Common myeloid progenitor, CD34-positive (primary cell): ENCODE measurements around the gene UNK.

Experiments
- CTCF ChIA-PET: fragments of 350-600 bp; sonication (Branson Sonifier 250); formaldehyde crosslinking; loops from one replicate; lab custom pipeline; 2021; ENCODE audit warnings: antibody characterized with exemption; lab: Charles Lee
- POLR2A ChIA-PET: fragments of 350-600 bp; sonication (Branson Sonifier 250); formaldehyde crosslinking; loops from one replicate; lab custom pipeline; 2021; ENCODE audit warnings: antibody characterized with exemption; lab: Charles Lee
- DNase-seq, 3 donors: peaks; one replicate each; pipeline versions ENCODE4 v3.0.0 to v3.0.0-alpha.2; 2013
- H3K27ac ChIP-seq, 2 experiments: 1 replicate in 1 of 2; 2 replicates in 1 of 2; pipeline ENCODE4 v1.7.0; 2013; ENCODE audit warnings: inconsistent platforms in 2 of 2, low read length in 2 of 2, mild to moderate bottlenecking in 2 of 2, low read depth in 1 of 2, moderate library complexity in 1 of 2; ENCODE audit not compliant: severe bottlenecking in 2 of 2, insufficient read depth in 1 of 2, poor library complexity in 1 of 2
- H3K27me3 ChIP-seq, 5 experiments: replicated peaks in 2 of 5; 1 replicate in 3 of 5; 2 replicates in 2 of 5; pipeline versions ENCODE4 v1.6.1 to v1.7.0; 2013; ENCODE audit warnings: low read length in 4 of 5, mild to moderate bottlenecking in 2 of 5, moderate library complexity in 2 of 5, inconsistent platforms in 1 of 5; ENCODE audit not compliant: insufficient read depth in 5 of 5, control insufficient read depth in 4 of 5
- H3K36me3 ChIP-seq, 4 experiments: 1 replicate in 2 of 4; 2 replicates in 2 of 4; pipeline versions ENCODE4 v1.6.1 to v1.7.0; 2013; ENCODE audit warnings: low read length in 3 of 4, control low read depth in 1 of 4, mild to moderate bottlenecking in 1 of 4; ENCODE audit not compliant: control insufficient read depth in 4 of 4, insufficient read depth in 4 of 4
- H3K4me1 ChIP-seq, 4 experiments: 1 replicate in 3 of 4; 2 replicates in 1 of 4; pipeline versions ENCODE4 v1.6.1 to v1.7.1; 2013; ENCODE audit warnings: low read length in 3 of 4, mild to moderate bottlenecking in 3 of 4, control low read depth in 1 of 4, inconsistent platforms in 1 of 4, moderate library complexity in 1 of 4; ENCODE audit not compliant: control insufficient read depth in 4 of 4, insufficient read depth in 4 of 4; ENCODE audit errors: control extremely low read depth in 1 of 4
- H3K4me3 ChIP-seq, 7 experiments: 1 replicate in 4 of 7; 2 replicates in 3 of 7; pipeline versions ENCODE4 v1.5.1 to v1.7.0; 2013; ENCODE audit warnings: mild to moderate bottlenecking in 7 of 7, low read length in 6 of 7, moderate library complexity in 6 of 7, inconsistent platforms in 2 of 7, low read depth in 2 of 7, control low read depth in 1 of 7; ENCODE audit not compliant: insufficient read depth in 4 of 7, control insufficient read depth in 1 of 7; ENCODE audit errors: extremely low read depth in 1 of 7
- H3K9me3 ChIP-seq, 5 experiments: 1 replicate in 4 of 5; 2 replicates in 1 of 5; pipeline versions ENCODE4 v1.6.1 to v1.7.1; 2013; ENCODE audit warnings: low read length in 4 of 5, mild to moderate bottlenecking in 2 of 5, inconsistent platforms in 1 of 5, low read depth in 1 of 5, moderate library complexity in 1 of 5; ENCODE audit not compliant: control insufficient read depth in 4 of 5, insufficient read depth in 2 of 5; ENCODE audit errors: control extremely low read depth in 1 of 5
- WGBS: methylation state at CpG from one replicate; pipeline ENCODE4 v1.1.5; 2013; ENCODE audit not compliant: insufficient coverage; 5-methylcytosine and 5-hydroxymethylcytosine counted together

The UNK gene

DNA sequence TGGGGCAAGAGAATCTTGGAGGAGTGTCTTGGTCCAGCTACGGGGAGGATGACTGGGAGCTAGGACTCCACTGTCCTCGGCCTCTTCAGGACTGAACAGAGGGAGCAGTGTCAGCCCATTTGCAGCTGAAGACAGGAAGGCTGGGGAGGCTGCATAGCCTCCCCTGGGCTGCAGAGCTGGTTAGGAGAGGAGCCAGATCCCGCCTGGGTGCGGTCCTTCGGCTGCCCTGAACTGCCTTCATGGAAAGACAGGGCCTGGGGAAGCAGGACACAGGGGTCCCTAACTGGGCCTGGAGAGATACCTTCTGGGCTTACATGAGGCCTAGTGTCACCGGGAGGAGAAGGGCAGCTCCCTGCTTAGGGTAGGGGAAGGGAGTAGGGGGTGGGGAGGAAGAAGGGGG is 33.0 kb downstream of the UNK start:
- POLR2A ChIA-PET: interaction anchor here (1.0 kb wide), 1 partner anchor 32 kb away, joined by 3 read pairs; no protein-coding TSS in a partner anchor
- peaks cover 0 to 16% (median 12%) of the 10 kb centered on the region in 4 experiments for H3K4me1 ChIP-seq

GRCh38 chr17:75818326-75818885 is 33.8 kb downstream of the UNK start:
- no peak for DNase-seq
- peaks cover 20 to 95% (median 77%) of the 10 kb centered on the region in 4 experiments for H3K36me3 ChIP-seq
- ChIA-PET POLR2A (no interaction called here), CTCF (interaction anchor here (1.5 to 3.3 kb wide), 3 partner anchors 11 to 55 kb away, joined by 4 to 12 read pairs (median 6); partner anchors contain the start of gene GALK1)
- H3K27me3 ChIP-seq: no peaks in the 10 kb centered on the region
- 98% methylated on average over 16 of the region's 16 CpGs for WGBS
- no peaks in the 10 kb centered on the region for H3K9me3 ChIP-seq
- H3K4me3 ChIP-seq: no peak overlapping the region
- H3K27ac ChIP-seq: no peak overlapping the region
- peaks cover 0 to 16% (median 12%) of the 10 kb centered on the region in 4 experiments for H3K4me1 ChIP-seq

More for the DNA sequence above, 33.0 kb downstream of the UNK start:
- no peaks in the 10 kb centered on the region for H3K9me3 ChIP-seq
- CTCF ChIA-PET: interaction anchor here (0.8 to 3.3 kb wide), 6 partner anchors 9 to 54 kb away, joined by 3 to 12 read pairs (median 4); partner anchors contain the start of gene GALK1
- no peak overlapping the region for H3K27ac ChIP-seq
- no peaks in the 10 kb centered on the region for H3K27me3 ChIP-seq
- WGBS: 96% methylated on average over 5 of the region's 6 CpGs
- H3K4me3 ChIP-seq: no peak overlapping the region
- peaks cover 25 to 95% (median 78%) of the 10 kb centered on the region in 4 experiments for H3K36me3 ChIP-seq
- no peak for DNase-seq

DNA sequence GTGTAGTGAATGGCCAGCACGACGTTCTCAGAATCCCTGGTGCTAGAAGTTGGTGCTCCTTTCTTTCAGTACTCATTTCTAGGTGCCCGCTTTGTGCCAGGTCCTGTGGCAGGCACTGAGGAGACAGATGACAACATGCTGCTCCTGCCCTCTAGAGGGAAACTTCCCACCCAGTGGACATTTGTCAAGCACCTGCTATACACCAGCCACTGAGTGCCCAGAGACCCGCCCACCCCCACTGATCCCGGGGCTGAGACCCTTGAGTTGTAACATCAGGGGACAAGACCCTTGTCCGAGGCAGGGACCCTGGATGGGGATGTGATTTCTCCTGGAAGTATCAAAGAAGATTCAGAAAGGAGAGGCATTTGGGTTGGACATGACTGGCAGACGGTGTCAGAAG is 34.5 kb downstream of the UNK start:
- 98% methylated on average over 7 of the region's 7 CpGs for WGBS
- Histone ChIP-seq H3K4me1 (peaks cover 0 to 18% (median 12%) of the 10 kb centered on the region in 4 experiments), H3K27me3 (no peaks in the 10 kb centered on the region), H3K27ac (no peak overlapping the region), H3K4me3 (no peak overlapping the region), H3K9me3 (no peaks in the 10 kb centered on the region), H3K36me3 (peaks cover 17 to 96% (median 75%) of the 10 kb centered on the region in 4 experiments)
- POLR2A ChIA-PET: no interaction called here
- DNase-seq: no peak
- CTCF ChIA-PET: interaction anchor here (1.9 to 3.3 kb wide), 2 partner anchors 10 to 55 kb away, joined by 6 to 12 read pairs; partner anchors contain the start of gene GALK1

DNA sequence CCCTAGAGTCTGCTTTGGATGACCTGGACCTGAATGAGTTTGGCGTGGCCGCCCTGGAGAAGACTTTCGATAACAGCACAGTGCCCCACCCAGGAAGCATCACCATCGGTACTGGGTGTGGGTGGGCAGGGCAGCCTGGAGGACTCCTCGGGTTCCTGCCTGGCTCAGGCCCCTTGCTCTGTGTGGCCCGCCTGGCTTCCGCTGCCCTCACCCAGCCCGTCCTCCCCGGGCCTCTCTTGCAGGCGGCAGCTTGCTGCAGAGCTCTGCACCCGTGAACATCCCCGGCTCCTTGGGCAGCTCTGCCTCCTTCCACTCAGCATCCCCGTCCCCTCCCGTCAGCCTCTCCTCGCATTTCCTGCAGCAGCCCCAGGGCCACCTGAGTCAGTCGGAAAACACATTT is 35.1 kb downstream of the UNK start:
- Histone ChIP-seq H3K9me3 (no peaks in the 10 kb centered on the region), H3K27ac (no peak overlapping the region), H3K4me1 (peaks cover 0 to 18% (median 13%) of the 10 kb centered on the region in 4 experiments), H3K27me3 (no peaks in the 10 kb centered on the region), H3K4me3 (no peak overlapping the region), H3K36me3 (peaks cover 13 to 96% (median 74%) of the 10 kb centered on the region in 4 experiments)
- ChIA-PET CTCF (interaction anchor here (1.9 to 3.3 kb wide), 2 partner anchors 10 to 56 kb away, joined by 6 to 12 read pairs; partner anchors contain the start of gene GALK1), POLR2A (no interaction called here)
- DNase-seq: no peak
- 93% methylated on average over 15 of the region's 16 CpGs for WGBS

GRCh38 chr17:75820094-75821080 is 35.8 kb downstream of the UNK start:
- 90% methylated on average over 20 of the region's 21 CpGs for WGBS
- DNase-seq: no peak
- H3K36me3 ChIP-seq: peaks cover 9 to 91% (median 71%) of the 10 kb centered on the region in 4 experiments
- H3K27me3 ChIP-seq: no peaks in the 10 kb centered on the region
- ChIA-PET CTCF (interaction anchor here (0.6 to 3.3 kb wide), 8 partner anchors 9 to 57 kb away, joined by 3 to 12 read pairs (median 4); partner anchors contain the start of gene GALK1), POLR2A (interaction anchor here (0.6 kb wide), 2 partner anchors 9 to 36 kb away, joined by 3 to 4 read pairs; partner anchors contain the start of gene UNK)
- H3K4me3 ChIP-seq: no peak overlapping the region
- H3K4me1 ChIP-seq: peaks cover 0 to 18% (median 14%) of the 10 kb centered on the region in 4 experiments
- H3K27ac ChIP-seq: peak overlapping the region in 1 of 2 experiments; percentile 15
- H3K9me3 ChIP-seq: no peaks in the 10 kb centered on the region

DNA sequence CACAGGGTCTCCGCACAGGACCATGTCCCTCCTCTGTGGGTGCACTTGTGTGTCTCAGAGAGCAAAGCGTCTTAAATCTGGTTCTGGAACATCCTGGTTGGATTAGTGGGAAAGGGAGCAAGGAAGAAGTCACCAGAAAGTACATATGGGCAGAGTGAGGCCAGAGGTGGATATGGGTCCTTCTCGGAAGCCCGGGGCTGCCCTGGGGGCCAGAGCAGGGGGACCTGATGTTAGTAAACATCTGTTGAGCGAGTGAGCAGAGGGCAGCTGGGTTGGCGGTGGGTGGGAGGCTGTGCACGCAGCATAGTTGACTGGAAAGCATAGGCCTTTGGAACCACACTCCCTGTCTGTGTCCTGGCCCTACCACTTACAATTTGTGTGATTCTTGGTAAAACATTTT is 36.9 kb downstream of the UNK start:
- Histone ChIP-seq H3K4me1 (peaks cover 0 to 22% (median 17%) of the 10 kb centered on the region in 4 experiments), H3K9me3 (no peaks in the 10 kb centered on the region), H3K27ac (peak overlapping the region in 1 of 2 experiments; percentile 33), H3K36me3 (peaks cover 8 to 93% (median 73%) of the 10 kb centered on the region in 4 experiments), H3K4me3 (no peak overlapping the region), H3K27me3 (no peaks in the 10 kb centered on the region)
- ChIA-PET POLR2A (no interaction called here), CTCF (interaction anchor here (0.8 to 2.9 kb wide), 8 partner anchors 9 to 68 kb away, joined by 3 to 8 read pairs (median 4); partner anchors contain the start of gene GALK1)
- DNase-seq: no peak
- 97% methylated on average over 6 of the region's 7 CpGs for WGBS
